ENCODE measurements around the gene STUM.

The STUM gene

DNA sequence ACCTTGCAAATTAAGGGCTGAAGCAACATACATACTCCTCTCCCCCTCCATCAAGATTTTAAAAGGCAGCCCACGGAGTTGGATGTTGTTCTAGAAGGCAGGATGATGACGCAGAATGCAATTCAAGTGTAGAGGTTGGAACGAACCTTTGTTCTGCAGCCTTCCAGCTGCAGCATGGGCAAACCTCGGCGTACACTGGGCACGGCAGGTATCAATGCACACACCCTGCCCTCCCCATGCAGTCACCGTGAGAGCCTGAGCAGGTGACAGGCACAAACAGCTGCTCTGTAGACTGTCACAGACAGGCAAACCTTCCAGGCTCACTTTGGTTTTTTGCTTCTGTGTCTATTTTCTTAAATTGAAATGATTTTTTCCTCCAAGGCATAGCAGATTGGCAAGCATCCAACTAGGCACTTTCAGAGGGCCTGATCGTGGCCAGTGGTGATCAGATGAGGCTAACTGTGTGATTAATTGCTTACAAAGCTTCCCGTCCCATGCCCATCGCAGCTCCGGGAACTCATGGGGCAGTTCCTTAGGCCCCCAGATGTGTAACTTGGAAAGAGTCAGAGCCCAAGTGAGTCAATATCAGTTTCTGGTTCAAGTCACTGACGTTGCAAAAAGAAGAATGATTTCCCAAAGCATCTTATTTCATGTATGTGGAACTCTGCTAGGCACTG, 108.2 kb downstream of the STUM start:
- DNase-seq: no peak

DNA sequence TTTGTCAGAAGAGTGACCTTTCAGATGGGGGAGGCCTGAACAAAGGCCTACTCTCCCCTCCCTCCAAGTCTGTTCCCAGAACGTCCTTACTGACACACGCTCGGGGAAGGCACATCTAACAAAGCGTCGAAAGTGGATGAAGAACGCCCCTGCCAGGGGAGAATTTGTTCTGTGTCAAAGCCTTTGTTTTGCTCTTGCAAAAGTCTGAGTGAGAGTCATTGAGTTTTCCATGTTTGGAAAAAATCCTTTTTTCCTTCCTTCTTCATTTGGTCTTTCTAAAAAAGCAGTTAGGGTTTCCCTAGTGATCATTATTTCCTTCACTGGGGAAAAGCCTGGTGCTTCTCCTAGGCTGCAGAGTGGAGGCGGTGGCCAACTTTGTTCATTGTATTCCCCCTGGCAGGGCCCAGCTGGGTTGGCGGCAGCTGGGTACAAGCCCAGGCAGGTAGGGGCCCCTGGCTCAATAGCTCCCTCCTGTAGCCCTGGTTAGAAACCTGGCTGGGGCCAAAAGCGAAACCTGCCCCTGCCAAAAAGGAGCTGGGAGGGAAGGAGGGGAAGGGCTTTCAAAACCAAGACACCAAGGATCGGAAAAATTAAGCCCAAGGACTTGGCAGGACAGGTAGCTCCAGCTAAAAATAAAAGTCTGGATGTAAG, 109.5 kb downstream of the STUM start:
- DNase-seq: no peak

DNA sequence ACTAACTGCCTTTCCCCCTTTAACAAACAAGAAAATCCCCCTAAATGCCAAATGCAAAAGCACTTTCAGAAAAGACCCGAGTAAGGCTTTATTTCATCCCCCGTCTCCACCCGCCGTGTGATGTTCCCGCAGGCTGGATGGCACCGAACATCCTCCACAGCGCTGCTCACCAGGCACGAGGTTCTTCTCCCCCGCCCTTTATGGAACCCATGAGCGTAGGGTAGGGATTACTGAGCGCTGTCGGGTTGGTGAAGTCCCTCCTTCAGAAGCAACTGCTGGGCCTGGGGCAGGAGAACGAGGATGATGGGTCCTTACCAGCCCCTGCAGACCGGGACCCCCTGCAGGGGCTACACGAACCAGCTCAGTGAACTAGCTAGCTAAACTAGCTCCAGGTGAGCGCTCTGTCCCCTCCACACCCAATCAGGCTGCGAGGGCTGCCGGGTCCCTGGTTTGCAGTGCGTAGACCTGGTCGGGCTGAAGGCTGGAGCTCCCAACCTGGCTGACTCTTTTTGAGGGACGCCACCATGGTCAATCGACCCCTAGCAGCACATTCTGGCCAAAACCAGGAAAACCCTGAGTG, 110.1 kb downstream of the STUM start:
- no peak for DNase-seq

All from stimulated activated CD4-positive, alpha-beta T cell treated with anti-CD3 and anti-CD28 coated beads, Interleukin-2, amount 100 ng/mL, for 48 hours (primary cell).